GM23248 (cell line): ENCODE measurements around the gene EFCAB5. TPM values are rescaled to one million over a fixed set of nuclear protein-coding genes. Genes with fewer than 3 reads are reported as not detected.
A peak's percentile ranks its signal among the peaks of the same experiment; 100 is the strongest.
"Not testable (repeated sequence)": the region's sequence is repeated elsewhere in the genome, so short reads cannot be mapped to it uniquely, and the experiment has no call there.

ENCODE experiments used
- DNase-seq: peaks from one replicate; pipeline ENCODE4 v3.0.0-alpha.2; 2015
- H2AFZ ChIP-seq: fragments of 200-600 bp; sonication (generic); 2 replicates; pipeline ENCODE4 v1.6.1; 2016; ENCODE audit warnings: antibody characterized with exemption
- H3F3A ChIP-seq: fragments of 200-600 bp; sonication (generic); 2 replicates; pipeline ENCODE4 v1.6.1; 2016; ENCODE audit warnings: mild to moderate bottlenecking, antibody characterized with exemption, mixed run types; ENCODE audit not compliant: insufficient read depth
- H3K27ac ChIP-seq: fragments of 200-600 bp; sonication (generic); 2 replicates; pipeline ENCODE4 v1.5.1; 2016; ENCODE audit warnings: mild to moderate bottlenecking
- H3K27me3 ChIP-seq: fragments of 200-600 bp; sonication (generic); replicated peaks from 2 replicates; pipeline ENCODE4 v1.6.1; 2016; ENCODE audit warnings: mild to moderate bottlenecking; ENCODE audit not compliant: insufficient read depth
- H3K36me3 ChIP-seq: fragments of 200-600 bp; sonication (generic); 2 replicates; pipeline ENCODE4 v1.6.1; 2016; ENCODE audit warnings: low read depth, mild to moderate bottlenecking
- H3K4me1 ChIP-seq: fragments of 200-600 bp; sonication (generic); 2 replicates; pipeline ENCODE4 v1.6.1; 2016; ENCODE audit warnings: mild to moderate bottlenecking; ENCODE audit not compliant: insufficient read depth
- H3K4me2 ChIP-seq: fragments of 200-600 bp; sonication (generic); one replicate; pipeline ENCODE4 v1.6.1; 2016; ENCODE audit warnings: mild to moderate bottlenecking; ENCODE audit not compliant: unreplicated experiment
- H3K4me3 ChIP-seq: fragments of 200-600 bp; sonication (generic); 2 replicates; pipeline ENCODE4 v1.5.1; 2016; ENCODE audit warnings: mild to moderate bottlenecking
- H3K79me2 ChIP-seq: fragments of 200-600 bp; sonication (generic); 2 replicates; pipeline ENCODE4 v1.6.1; 2016; ENCODE audit warnings: mild to moderate bottlenecking; ENCODE audit not compliant: insufficient read depth
- H3K9ac ChIP-seq: fragments of 200-600 bp; sonication (generic); 2 replicates; pipeline ENCODE4 v1.6.1; 2016; ENCODE audit warnings: mild to moderate bottlenecking
- H3K9me2 ChIP-seq: fragments of 200-600 bp; sonication (generic); 2 replicates; pipeline ENCODE4 v1.6.1; 2016; ENCODE audit warnings: mixed run types, mild to moderate bottlenecking, moderate library complexity; ENCODE audit not compliant: insufficient read depth
- H3K9me3 ChIP-seq: fragments of 200-600 bp; sonication (generic); one replicate; pipeline ENCODE4 v1.6.1; 2017; ENCODE audit warnings: low read depth
- H4K20me1 ChIP-seq: fragments of 200-600 bp; sonication (generic); 2 replicates; pipeline ENCODE4 v1.6.0; 2016; ENCODE audit not compliant: insufficient read depth
- EZH2 ChIP-seq: fragments of 200-600 bp; sonication (generic); IDR thresholded peaks from 2 replicates; pipeline ENCODE4 v1.6.1; 2018; ENCODE audit warnings: antibody characterized with exemption, mild to moderate bottlenecking; ENCODE audit not compliant: insufficient read depth, poor library complexity, severe bottlenecking
- EZH2phosphoT487 ChIP-seq: fragments of 200-600 bp; sonication (generic); IDR thresholded peaks from 2 replicates; pipeline ENCODE4 v1.6.1; 2018; ENCODE audit warnings: antibody characterized with exemption, moderate library complexity, mild to moderate bottlenecking, low read depth; ENCODE audit not compliant: insufficient read depth
- WGBS, 2 experiments: methylation state at CpG; one replicate each; pipeline ENCODE4 v1.1.6; 2015 to 2017; ENCODE audit warnings: low lambda C conversion rate in 2 of 2, low coverage in 1 of 2; ENCODE audit errors: missing lambda C conversion rate in 2 of 2; 5-methylcytosine and 5-hydroxymethylcytosine counted together
- in situ Hi-C: fragments of 300-500 bp; cut with MboI; formaldehyde crosslinking; loops from 2 replicates; pipeline ENCODE4 v1.15.0; 2020
- polyA plus RNA-seq: library from polyadenylated mRNA; unstranded; fragments of >200 nt; fragmentation: Nextera tagmentation; extraction: Ambion mirVana; gene quantifications from 2 replicates; pipeline ENCODE4 v1.2.1, GENCODE V29; 2016
- total RNA-seq: library from RNA; depleted of rRNA; stranded (reverse); fragments of >200 nt; shearing (Covaris generic); gene quantifications from 2 replicates; pipeline ENCODE4 v1.2.3, GENCODE V29; 2014

The EFCAB5 gene
- total and polyA plus RNA-seq, 2 experiments from 2014 or later: 0.41 TPM; not detected in 1

DNA sequence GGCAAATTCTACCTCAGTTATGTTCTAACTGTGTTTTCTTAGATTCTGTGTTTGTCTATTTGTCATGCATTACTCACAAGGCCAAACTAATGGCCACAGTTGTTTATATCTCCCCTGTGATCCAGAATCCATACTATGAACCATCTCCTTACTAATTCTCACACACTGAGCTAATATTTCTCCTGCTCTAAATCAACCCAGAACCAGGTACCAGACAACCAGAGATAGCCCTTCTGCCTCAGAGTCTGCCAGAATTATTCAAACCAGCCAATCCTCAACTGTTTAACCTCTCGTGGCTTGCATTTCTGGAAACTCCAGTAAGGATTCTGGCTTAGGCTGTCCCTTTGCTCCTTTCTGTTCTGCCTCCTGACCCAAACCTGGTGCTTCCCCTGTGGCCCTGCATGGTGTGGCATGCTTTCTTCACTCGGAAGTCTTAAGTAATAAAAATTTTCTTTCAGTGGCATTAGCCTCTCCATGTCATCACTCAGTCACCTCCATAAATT, 59.4 kb downstream of the EFCAB5 start:
- H2AFZ ChIP-seq: peak overlapping the region; percentile 26
- TF ChIP-seq EZH2phosphoT487: no peak
- no peak for TF ChIP-seq EZH2

DNA sequence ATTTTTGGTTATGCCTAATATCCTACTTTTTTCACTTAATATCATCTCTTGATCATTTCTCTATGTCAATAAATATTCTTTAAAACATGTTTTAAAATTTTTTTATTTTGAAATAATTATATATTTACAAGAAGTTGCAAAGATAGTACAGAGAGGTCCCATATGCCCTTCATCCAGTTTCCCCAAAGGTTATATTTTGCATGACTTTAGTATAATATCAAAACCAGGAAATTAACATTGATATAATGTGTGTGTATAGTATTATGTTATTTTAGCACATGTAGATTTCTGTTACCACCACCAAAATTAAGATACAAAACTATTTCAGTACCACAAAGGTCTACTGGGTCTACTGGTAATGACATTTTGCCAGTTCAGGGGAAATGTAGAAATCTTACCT, 60.7 kb downstream of the EFCAB5 start:
- Histone ChIP-seq H3K4me2 (no peak overlapping the region), H3F3A (peaks cover 4% of the 10 kb centered on the region; the same call in 1 of the 2 replicates), H3K79me2 (no peaks in the 10 kb centered on the region), H3K9ac (no peak overlapping the region), H3K9me3 (no peaks in the 10 kb centered on the region), H3K4me3 (no peak overlapping the region), H3K27ac (no peak overlapping the region), H3K9me2 (no peaks in the 10 kb centered on the region), H3K27me3 (no peaks in the 10 kb centered on the region), H3K36me3 (no peaks in the 10 kb centered on the region), H3K4me1 (peaks cover 6% of the 10 kb centered on the region; the same call in 1 of the 2 replicates), H4K20me1 (no peaks in the 10 kb centered on the region), H2AFZ (no peak overlapping the region)
- in situ Hi-C loops: loop anchor here (10.0 kb wide), 1 partner anchor 197 kb away; no protein-coding TSS in a partner anchor
- no peak for DNase-seq
- TF ChIP-seq EZH2phosphoT487 (no peak), EZH2 (no peak)

More for the DNA sequence above, 59.4 kb downstream of the EFCAB5 start:
- H3K79me2 ChIP-seq: no peaks in the 10 kb centered on the region
- H3K4me1 ChIP-seq: peaks cover 4% of the 10 kb centered on the region; the same call in 1 of the 2 replicates
- H3K27ac ChIP-seq: no peak overlapping the region
- WGBS, 2 experiments: 70 to 77% methylated on average over 2 of the region's 2 CpGs
- no peak overlapping the region for H3K9ac ChIP-seq
- no peaks in the 10 kb centered on the region for H3K36me3 ChIP-seq
- in situ Hi-C loops: loop anchor here (10.0 kb wide), 1 partner anchor 196 kb away; no protein-coding TSS in a partner anchor
- peaks cover 4% of the 10 kb centered on the region; the same call in 1 of the 2 replicates for H3F3A ChIP-seq
- H3K4me3 ChIP-seq: no peak overlapping the region
- peak; percentile 40 for DNase-seq
- no peaks in the 10 kb centered on the region for H4K20me1 ChIP-seq
- H3K27me3 ChIP-seq: no peaks in the 10 kb centered on the region
- H3K4me2 ChIP-seq: no peak overlapping the region
- H3K9me3 ChIP-seq: no peaks in the 10 kb centered on the region
- no peaks in the 10 kb centered on the region for H3K9me2 ChIP-seq

DNA sequence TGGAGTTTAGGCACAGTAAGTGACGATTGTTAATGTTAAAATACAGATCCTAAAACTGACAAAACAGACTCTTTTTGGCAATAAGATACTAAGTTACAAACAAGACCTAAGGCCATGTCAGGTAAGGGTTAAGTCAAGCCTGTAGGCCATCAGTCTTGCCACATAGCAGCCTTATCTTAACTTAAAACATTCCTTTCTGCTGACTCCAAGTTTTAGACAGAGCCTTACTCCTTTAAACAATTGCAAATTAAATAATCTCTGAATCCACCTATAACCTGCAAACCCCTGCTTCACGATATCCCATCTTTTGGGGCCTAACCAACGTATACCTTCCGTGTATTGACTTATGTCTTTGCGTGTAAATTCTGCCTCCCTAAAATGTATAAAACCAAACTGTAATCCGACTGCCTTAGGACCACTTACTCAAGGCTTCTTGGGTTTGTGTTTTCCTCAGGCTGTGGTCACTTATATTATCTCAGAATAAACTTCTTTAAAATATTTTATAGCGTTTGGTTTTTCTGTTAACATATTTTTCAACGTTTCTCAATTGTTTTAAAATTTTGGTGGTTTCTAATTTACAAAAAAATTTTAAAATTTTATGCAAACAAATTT, 64.4 kb downstream of the EFCAB5 start:
- peak; percentile 14 for DNase-seq
- in situ Hi-C loops: loop anchor here (10.0 kb wide), 1 partner anchor 201 kb away; no protein-coding TSS in a partner anchor
- Histone ChIP-seq H3K27ac (no peak overlapping the region), H3K4me3 (no peak overlapping the region), H3K9ac (no peak overlapping the region), H4K20me1 (no peaks in the 10 kb centered on the region), H3K79me2 (no peaks in the 10 kb centered on the region), H2AFZ (no peak overlapping the region), H3K27me3 (no peaks in the 10 kb centered on the region), H3K36me3 (no peaks in the 10 kb centered on the region), H3K9me3 (no peaks in the 10 kb centered on the region), H3K4me1 (peaks cover 6% of the 10 kb centered on the region; the same call in 1 of the 2 replicates), H3K4me2 (no peak overlapping the region), H3K9me2 (no peaks in the 10 kb centered on the region), H3F3A (no peaks in the 10 kb centered on the region)
- WGBS, 2 experiments: 72 to 73% methylated on average over 8 of the region's 8 CpGs
- TF ChIP-seq EZH2phosphoT487 (no peak), EZH2 (no peak)

DNA sequence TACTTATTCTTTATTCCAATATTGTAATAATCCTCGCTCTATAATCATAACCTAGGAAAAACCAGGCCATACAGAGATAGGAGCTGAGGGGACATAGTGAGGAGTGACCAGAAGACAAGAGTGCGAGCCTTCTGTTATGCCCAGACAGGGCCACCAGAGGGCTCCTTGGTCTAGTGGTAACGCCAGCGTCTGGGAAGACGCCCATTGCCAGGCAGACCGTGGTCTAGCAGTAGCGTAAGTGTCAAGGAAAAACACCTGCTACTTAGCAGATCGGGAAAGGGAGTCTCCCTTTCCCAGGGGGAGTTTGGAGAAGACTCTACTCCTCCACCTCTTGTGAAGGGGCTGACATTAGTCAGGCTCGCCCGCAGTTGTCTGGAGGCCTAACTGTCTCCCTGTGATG, 70.5 kb downstream of the EFCAB5 start:
- H4K20me1 ChIP-seq, H3F3A ChIP-seq, H2AFZ ChIP-seq, H3K27me3 ChIP-seq, H3K9me3 ChIP-seq, H3K9ac ChIP-seq, H3K9me2 ChIP-seq, H3K4me1 ChIP-seq, H3K36me3 ChIP-seq, H3K4me2 ChIP-seq, DNase-seq, H3K4me3 ChIP-seq, H3K27ac ChIP-seq, H3K79me2 ChIP-seq, in situ Hi-C loops: not testable (repeated sequence)
- 89 to 91% methylated on average over 8 to 10 of the region's 10 CpGs for WGBS, 2 experiments
